H9 (cell line): ENCODE results near the gene ARFGEF2. TPM values are rescaled to one million over a fixed set of nuclear protein-coding genes. Genes with fewer than 3 reads are reported as not detected.

Experiments used
- DNase-seq: peaks from one replicate; pipeline ENCODE4 v3.0.0-alpha.2; 2017
- H2AFZ ChIP-seq: one replicate; pipeline ENCODE4 v1.6.1; 2013; ENCODE audit warnings: mild to moderate bottlenecking, low read length, control low read depth, moderate library complexity
- H2AK5ac ChIP-seq: 2 replicates; pipeline ENCODE4 v1.6.1; 2013; ENCODE audit warnings: low read length, control low read depth, mixed read lengths; ENCODE audit not compliant: insufficient read length
- H2BK120ac ChIP-seq: one replicate; pipeline ENCODE4 v1.6.1; 2013; ENCODE audit warnings: low read depth, mild to moderate bottlenecking, low read length, control low read depth, inconsistent platforms; ENCODE audit not compliant: poor library complexity, severe bottlenecking
- H2BK12ac ChIP-seq: 2 replicates; pipeline ENCODE4 v1.6.1; 2013; ENCODE audit warnings: low read length, control low read depth, mixed read lengths, low read depth; ENCODE audit not compliant: insufficient read length
- H2BK15ac ChIP-seq: 2 replicates; pipeline ENCODE4 v1.6.1; 2013; ENCODE audit warnings: low read depth, low read length, control low read depth
- H2BK20ac ChIP-seq: one replicate; pipeline ENCODE4 v1.6.1; 2013; ENCODE audit warnings: low read depth, mild to moderate bottlenecking, low read length, control low read depth, inconsistent platforms; ENCODE audit not compliant: poor library complexity, severe bottlenecking
- H2BK5ac ChIP-seq: 2 replicates; pipeline ENCODE4 v1.6.1; 2013; ENCODE audit warnings: low read length, control low read depth, mixed read lengths; ENCODE audit not compliant: insufficient read length
- H3K14ac ChIP-seq: 2 replicates; pipeline ENCODE4 v1.6.1; 2013; ENCODE audit warnings: low read length, control low read depth; ENCODE audit not compliant: insufficient read depth
- H3K18ac ChIP-seq: 2 replicates; pipeline ENCODE4 v1.6.1; 2013; ENCODE audit warnings: low read depth, mild to moderate bottlenecking, mixed read lengths, low read length, control low read depth; ENCODE audit not compliant: insufficient read length
- H3K23ac ChIP-seq: 2 replicates; pipeline ENCODE4 v1.6.1; 2013; ENCODE audit warnings: low read length, control low read depth, mixed read lengths, low read depth; ENCODE audit not compliant: insufficient read length
- H3K23me2 ChIP-seq: 2 replicates; pipeline ENCODE4 v1.6.1; 2013; ENCODE audit warnings: low read depth, mild to moderate bottlenecking, mixed read lengths, low read length, control low read depth; ENCODE audit not compliant: insufficient read length, poor library complexity, severe bottlenecking
- H3K27ac ChIP-seq: 2 replicates; pipeline ENCODE4 v1.5.1; 2013; ENCODE audit warnings: low read length, control low read depth, mixed read lengths, low read depth; ENCODE audit not compliant: insufficient read length
- H3K27me3 ChIP-seq: 2 replicates; pipeline ENCODE4 v1.6.1; 2013; ENCODE audit warnings: low read length, control low read depth, inconsistent platforms; ENCODE audit not compliant: insufficient read depth
- H3K4ac ChIP-seq: 2 replicates; pipeline ENCODE4 v1.6.1; 2013; ENCODE audit warnings: low read depth, mild to moderate bottlenecking, control low read depth, inconsistent platforms, low read length, moderate library complexity
- H3K4me1 ChIP-seq: 2 replicates; pipeline ENCODE4 v1.6.1; 2013; ENCODE audit warnings: low read length, control low read depth, inconsistent platforms; ENCODE audit not compliant: insufficient read depth
- H3K4me2 ChIP-seq: 2 replicates; pipeline ENCODE4 v1.6.1; 2013; ENCODE audit warnings: low read length, control low read depth, mixed read lengths; ENCODE audit not compliant: insufficient read length, insufficient read depth
- H3K56ac ChIP-seq: 2 replicates; pipeline ENCODE4 v1.6.1; 2013; ENCODE audit warnings: low read depth, mild to moderate bottlenecking, mixed read lengths, low read length, control low read depth; ENCODE audit not compliant: insufficient read length
- H3K79me1 ChIP-seq: 2 replicates; pipeline ENCODE4 v1.6.1; 2013; ENCODE audit warnings: low read depth, mild to moderate bottlenecking, moderate library complexity, low read length, control low read depth, inconsistent platforms; ENCODE audit not compliant: insufficient read depth, poor library complexity, severe bottlenecking
- H3K79me2 ChIP-seq: 2 replicates; pipeline ENCODE4 v1.6.1; 2013; ENCODE audit warnings: low read length, control low read depth, inconsistent platforms; ENCODE audit not compliant: insufficient read depth
- H3K9ac ChIP-seq: 2 replicates; pipeline ENCODE4 v1.6.1; 2013; ENCODE audit warnings: low read length, control low read depth, mixed read lengths; ENCODE audit not compliant: insufficient read length; ENCODE audit errors: extremely low read depth
- H3K9me3 ChIP-seq: one replicate; pipeline ENCODE4 v1.6.1; 2013; ENCODE audit warnings: low read depth, low read length, inconsistent platforms; ENCODE audit not compliant: control insufficient read depth
- H3T11ph ChIP-seq: one replicate; pipeline ENCODE4 v1.6.1; 2013; ENCODE audit warnings: mild to moderate bottlenecking, low read length, control low read depth, inconsistent platforms
- H4K20me1 ChIP-seq: one replicate; pipeline ENCODE4 v1.6.1; 2013; ENCODE audit not compliant: control insufficient read depth, insufficient read length, insufficient read depth
- H4K5ac ChIP-seq: 2 replicates; pipeline ENCODE4 v1.6.1; 2013; ENCODE audit warnings: low read depth, mild to moderate bottlenecking, mixed read lengths, low read length, control low read depth; ENCODE audit not compliant: insufficient read length
- H4K8ac ChIP-seq: replicated peaks from 2 replicates; pipeline ENCODE4 v1.6.1; 2013; ENCODE audit warnings: low read length, control low read depth, mixed read lengths, low read depth; ENCODE audit not compliant: insufficient read length
- H4K91ac ChIP-seq: 2 replicates; pipeline ENCODE4 v1.6.1; 2013; ENCODE audit warnings: low read depth, mild to moderate bottlenecking, moderate library complexity, mixed read lengths, low read length, control low read depth; ENCODE audit not compliant: insufficient read length
- H3K27ac Mint-ChIP-seq, 3 experiments: 2 replicates in 2 of 3; 3 replicates in 1 of 3; pipeline ENCODE4 v1.8.0; 2020 to 2021; ENCODE audit warnings: mixed read lengths in 3 of 3, mild to moderate bottlenecking in 1 of 3, moderate library complexity in 1 of 3
- H3K27me3 Mint-ChIP-seq: 2 replicates; pipeline ENCODE4 v1.8.0; 2021; ENCODE audit warnings: low read depth, mild to moderate bottlenecking, moderate library complexity, mixed read lengths
- H3K36me3 Mint-ChIP-seq, 3 experiments: 2 replicates in 2 of 3; 3 replicates in 1 of 3; pipeline ENCODE4 v1.8.0; 2020 to 2021; ENCODE audit warnings: low read depth in 3 of 3, mixed read lengths in 3 of 3; ENCODE audit not compliant: insufficient read depth in 1 of 3
- H3K4me1 Mint-ChIP-seq, 2 experiments: 2 replicates each; pipeline ENCODE4 v1.8.0; 2020; ENCODE audit warnings: mixed read lengths in 2 of 2
- H3K4me3 Mint-ChIP-seq, 2 experiments: 2 replicates in 1 of 2; 3 replicates in 1 of 2; pipeline ENCODE4 v1.8.0; 2020 to 2021; ENCODE audit warnings: mild to moderate bottlenecking in 2 of 2, mixed read lengths in 2 of 2, moderate library complexity in 1 of 2
- H3K9me3 Mint-ChIP-seq, 2 experiments: 2 replicates in 1 of 2; 3 replicates in 1 of 2; pipeline ENCODE4 v1.8.0; 2020; ENCODE audit warnings: mild to moderate bottlenecking in 2 of 2, mixed read lengths in 2 of 2, moderate library complexity in 1 of 2
- CTCF ChIP-seq: fragments of 200-600 bp; sonication (generic); conservative IDR thresholded peaks from 3 replicates; pipeline ENCODE4 v1.8.0; 2021; ENCODE audit warnings: antibody characterized with exemption, mild to moderate bottlenecking
- WGBS: extraction: QIAGEN DNeasy Blood & Tissue Kit; methylation state at CpG from one replicate; pipeline ENCODE4 v1.1.7; 2013; ENCODE audit warnings: missing lambda C conversion rate, low lambda C conversion rate, mixed read lengths; ENCODE audit not compliant: insufficient read length; ENCODE audit errors: extremely low coverage; 5-methylcytosine and 5-hydroxymethylcytosine counted together
- total RNA-seq: library from RNA; stranded (reverse); gene quantifications from 2 replicates; pipeline ENCODE4 v1.2.1, GENCODE V29; 2021

ARFGEF2 gene
- total RNA-seq, 1 experiment from 2014 or later, result 16.6 TPM

DNA sequence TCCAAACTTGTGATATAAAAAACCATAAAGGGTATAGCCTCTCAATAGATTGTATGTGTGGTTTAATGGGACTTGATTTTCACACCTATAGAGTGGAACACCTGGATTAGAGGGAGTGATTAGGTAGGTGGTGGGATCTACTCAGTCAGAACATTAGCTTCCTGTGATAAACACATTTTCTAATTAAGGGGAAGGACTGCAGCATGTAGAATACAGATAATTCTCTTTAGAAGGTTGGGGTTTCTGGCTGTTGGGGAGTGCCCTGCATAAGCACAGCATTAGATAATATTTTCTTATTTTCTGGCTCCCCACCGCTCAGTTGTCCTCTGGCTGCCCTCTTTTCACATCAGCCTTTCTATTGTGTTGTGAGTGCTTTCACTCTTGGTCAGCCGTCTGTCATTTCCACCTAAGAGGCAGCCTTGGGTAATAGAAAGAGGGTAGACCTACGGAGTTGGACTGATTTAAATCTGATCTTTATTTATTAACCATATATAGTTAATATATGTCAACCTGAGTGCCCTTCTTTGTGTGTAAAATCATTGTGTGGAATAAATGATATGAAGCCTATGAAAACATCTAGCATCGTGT lies 132.6 kb downstream of the ARFGEF2 start:
- no CpG with 5 or more reads among the region's 4 CpGs for WGBS
- no peaks in the 10 kb centered on the region for H3K9me3 Mint-ChIP-seq
- no peak overlapping the region for H2BK5ac ChIP-seq
- no peaks in the 10 kb centered on the region for H3K9me3 ChIP-seq
- peaks cover 6% of the 10 kb centered on the region for H3K79me1 ChIP-seq
- no peaks in the 10 kb centered on the region for H3K27me3 ChIP-seq
- no peak overlapping the region for H2BK12ac ChIP-seq
- no peaks in the 10 kb centered on the region for H3K27me3 Mint-ChIP-seq
- H2AFZ ChIP-seq, result no peak overlapping the region
- no peak overlapping the region for H3T11ph ChIP-seq
- peaks cover 25 to 47% (median 45%) of the 10 kb centered on the region in 3 experiments; a peak in 6 of 7 replicates for H3K36me3 Mint-ChIP-seq
- H4K91ac ChIP-seq, result no peak overlapping the region
- H2BK15ac ChIP-seq, result no peak overlapping the region
- no peaks in the 10 kb centered on the region for H3K23me2 ChIP-seq
- H4K5ac ChIP-seq, result no peak overlapping the region
- no peak overlapping the region for H2BK120ac ChIP-seq
- H4K20me1 ChIP-seq, result no peaks in the 10 kb centered on the region
- no peak overlapping the region for H3K27ac ChIP-seq
- no peak overlapping the region for H2BK20ac ChIP-seq
- H4K8ac ChIP-seq, result no peak overlapping the region
- no peak overlapping the region for H3K4ac ChIP-seq
- H3K18ac ChIP-seq, result no peak overlapping the region
- H3K9ac ChIP-seq, result no peak overlapping the region
- H3K4me1 ChIP-seq, result peaks cover 5% of the 10 kb centered on the region
- H3K4me2 ChIP-seq, result no peak overlapping the region
- no peak overlapping the region for H3K4me3 Mint-ChIP-seq
- H3K56ac ChIP-seq, result no peak overlapping the region
- H3K23ac ChIP-seq, result no peak overlapping the region
- TF ChIP-seq CTCF, result no peak
- no peak overlapping the region for H3K14ac ChIP-seq
- H3K79me2 ChIP-seq, result peaks cover 77% of the 10 kb centered on the region
- peaks cover 25 to 34% of the 10 kb centered on the region in 2 experiments for H3K4me1 Mint-ChIP-seq
- no peak overlapping the region for H2AK5ac ChIP-seq
- peak overlapping the region in 1 of 3 experiments; percentile 14; a peak in 3 of 7 replicates for H3K27ac Mint-ChIP-seq
- no peak for DNase-seq
